Measurements from ENCODE around the gene MAPK8IP3.

- TF ChIP-seq NR3C1 (CRISPR knock-in tag; IDR thresholded peaks at IDR 0.05): no peak
- TF ChIP-seq ZNF212 (CRISPR knock-in tag; IDR thresholded peaks at IDR 0.05): no peak
- TF ChIP-seq SRSF9 (IDR thresholded peaks at IDR 0.05; ENCODE audit: borderline replicate concordance, low read depth, low read length): no peak
- no peak for TF ChIP-seq MAX (CRISPR knock-in tag; IDR thresholded peaks at IDR 0.05)
- TF ChIP-seq ZNF668 (CRISPR knock-in tag; IDR thresholded peaks at IDR 0.05): no peak
- TF ChIP-seq EP300 (IDR thresholded peaks at IDR 0.05; ENCODE audit: low read length): no peak
- no peak for TF ChIP-seq ADNP (tag; IDR thresholded peaks at IDR 0.05)
- no peak for TF ChIP-seq MXI1 (IDR thresholded peaks at IDR 0.05; ENCODE audit: low read depth, low read length)
- no peak for TF ChIP-seq MAFK (IDR thresholded peaks at IDR 0.05; ENCODE audit: low read length)
- no peak for TF ChIP-seq SP2 (IDR thresholded peaks at IDR 0.05; ENCODE audit: extremely low read depth, low read depth, low read length, poor library complexity, severe bottlenecking)
- TF ChIP-seq MCM5 (IDR thresholded peaks at IDR 0.05; ENCODE audit: low read depth): no peak
- no peak for TF ChIP-seq SUPT5H (IDR thresholded peaks at IDR 0.05)
- no peak for TF ChIP-seq ZEB2 (IDR thresholded peaks at IDR 0.05)
Measured at GRCh38 chr16:1749152-1750117, 43.4 kb downstream of the MAPK8IP3 start.
